Endothelial cell of umbilical vein (primary cell): ENCODE data around the gene BEST2. TPM values are rescaled to one million over a fixed set of nuclear protein-coding genes. Genes with fewer than 3 reads are reported as not detected.

Source experiments
- BruUV-seq: library from RNA; stranded (reverse); fragments of 400-500 nt; replicated peaks from 2 replicates; lab custom pipeline; 2021; lab: Mats Ljungman, UMichigan
- CTCF ChIA-PET: fragments of 300-600, 350-600 bp; sonication (Branson Sonifier 250); formaldehyde crosslinking; loops from one replicate; lab custom pipeline; 2021; ENCODE audit warnings: antibody characterized with exemption, inconsistent platforms; lab: Charles Lee
- POLR2A ChIA-PET: fragments of 300-600, 350-600 bp; sonication (Branson Sonifier 250); formaldehyde crosslinking; loops from one replicate; lab custom pipeline; 2021; ENCODE audit warnings: antibody characterized with exemption, inconsistent platforms; lab: Charles Lee
- DNase-seq: peaks from one replicate; pipeline ENCODE4 v3.0.0-alpha.2; 2011; ENCODE audit warnings: low read depth, low spot score
- FAIRE-seq: peaks from 2 replicates; lab custom pipeline; 2011; peaks lifted over from hg19 to GRCh38; lab: Jason Lieb, UNC
- H2AFZ ChIP-seq: 2 replicates; pipeline ENCODE4 v1.6.0; 2012; ENCODE audit warnings: low read depth, low read length, control low read depth, inconsistent platforms
- H3K27ac ChIP-seq: 2 replicates; pipeline ENCODE4 v1.5.1; 2011; ENCODE audit warnings: low read depth, mild to moderate bottlenecking, control low read depth, low read length, moderate library complexity; ENCODE audit not compliant: insufficient read depth
- H3K27me3 ChIP-seq, 2 experiments: 2 replicates each; pipeline versions ENCODE4 v1.6.0 to v1.6.1; 2011; ENCODE audit warnings: low read length in 2 of 2, mixed read lengths in 1 of 2; ENCODE audit not compliant: control insufficient read depth in 2 of 2, insufficient read depth in 2 of 2
- H3K36me3 ChIP-seq, 2 experiments: 2 replicates in 1 of 2; 3 replicates in 1 of 2; pipeline ENCODE4 v1.5.1; 2011; ENCODE audit warnings: low read length in 2 of 2, mild to moderate bottlenecking in 1 of 2, moderate library complexity in 1 of 2; ENCODE audit not compliant: control insufficient read depth in 2 of 2, insufficient read depth in 2 of 2; ENCODE audit errors: extremely low read depth in 1 of 2
- H3K4me1 ChIP-seq: 3 replicates; pipeline ENCODE4 v1.5.1; 2011; ENCODE audit warnings: mild to moderate bottlenecking, low read length; ENCODE audit not compliant: control insufficient read depth, insufficient read depth; ENCODE audit errors: extremely low read depth
- H3K4me2 ChIP-seq: 2 replicates; pipeline ENCODE4 v1.6.1; 2011; ENCODE audit warnings: low read length, control low read depth, mixed read lengths; ENCODE audit not compliant: insufficient read depth
- H3K4me3 ChIP-seq, 3 experiments: fragments of 200-600 bp in 1 of 3; sonication (generic), shearing (Covaris generic) in 1 of 3; replicated peaks in 1 of 3; 2 replicates each; pipeline ENCODE4 v1.5.1; 2011 to 2016; ENCODE audit warnings: control low read depth in 3 of 3, low read length in 3 of 3, mild to moderate bottlenecking in 2 of 3, inconsistent platforms in 1 of 3, low read depth in 1 of 3, moderate library complexity in 1 of 3; ENCODE audit not compliant: insufficient read depth in 1 of 3
- H3K79me2 ChIP-seq: 2 replicates; pipeline ENCODE4 v1.6.0; 2012; ENCODE audit warnings: low read length, inconsistent platforms; ENCODE audit not compliant: control insufficient read depth, insufficient read depth
- H3K9ac ChIP-seq: replicated peaks from 2 replicates; pipeline ENCODE3; 2011; ENCODE audit warnings: low read length, control low read depth; ENCODE audit not compliant: insufficient read depth; ENCODE audit errors: extremely low read depth
- H3K9me1 ChIP-seq: replicated peaks from 3 replicates; pipeline ENCODE4 v1.6.0; 2011; ENCODE audit warnings: mild to moderate bottlenecking, low read length; ENCODE audit not compliant: control insufficient read depth, insufficient read depth; ENCODE audit errors: extremely low read depth
- H3K9me3 ChIP-seq: replicated peaks from 2 replicates; pipeline ENCODE4 v1.5.1; 2012; ENCODE audit warnings: low read length, inconsistent platforms; ENCODE audit not compliant: control insufficient read depth, insufficient read depth
- H4K20me1 ChIP-seq: replicated peaks from 2 replicates; pipeline ENCODE3; 2011; ENCODE audit warnings: mild to moderate bottlenecking, low read length; ENCODE audit not compliant: control insufficient read depth, insufficient read depth; ENCODE audit errors: extremely low read depth
- EZH2 ChIP-seq: IDR thresholded peaks from 2 replicates; pipeline ENCODE4 v1.6.1; 2012; ENCODE audit warnings: borderline replicate concordance, low read depth, mild to moderate bottlenecking, moderate library complexity, low read length, inconsistent platforms; ENCODE audit not compliant: severe bottlenecking
- FOS ChIP-seq: IDR thresholded peaks from 2 replicates; pipeline ENCODE4 v1.6.1; 2011; ENCODE audit warnings: mild to moderate bottlenecking, low read length, moderate library complexity, borderline replicate concordance; ENCODE audit not compliant: insufficient read depth
- GATA2 ChIP-seq: IDR thresholded peaks from 2 replicates; pipeline ENCODE4 v1.7.0; 2011; ENCODE audit warnings: low read depth, mild to moderate bottlenecking, moderate library complexity, mixed read lengths, low read length; ENCODE audit not compliant: insufficient read length, insufficient read depth
- JUN ChIP-seq: IDR thresholded peaks from 2 replicates; pipeline ENCODE4 v1.6.1; 2011; ENCODE audit warnings: borderline replicate concordance, low read depth; ENCODE audit not compliant: insufficient read length, insufficient read depth
- MYC ChIP-seq: IDR thresholded peaks from one replicate; pipeline ENCODE4 v1.6.1; 2011; ENCODE audit warnings: mild to moderate bottlenecking, low read depth, low read length
- POLR2A ChIP-seq: IDR thresholded peaks from 2 replicates; pipeline ENCODE4 v1.6.1; 2012; ENCODE audit warnings: low read depth, mild to moderate bottlenecking, control low read depth, low read length
- POLR2AphosphoS5 ChIP-seq: IDR thresholded peaks from 2 replicates; pipeline ENCODE4 v1.6.1; 2012; ENCODE audit warnings: low read depth, mild to moderate bottlenecking, control low read depth, low read length, moderate library complexity; ENCODE audit not compliant: insufficient read depth
- dilution Hi-C: fragments of 300-500 bp; cut with MboI; formaldehyde crosslinking; loops from one replicate; pipeline ENCODE4 v1.15.0; 2019; ENCODE audit warnings: low sequenced_read_pairs; ENCODE audit not compliant: extremely low pct_ligation_motif_present
- intact Hi-C: fragments of 100-400 bp; cut with micrococcal nuclease; formaldehyde crosslinking; loops from one replicate; pipeline ENCODE4 v1.10.0; 2022
- polyA plus RNA-seq, 4 experiments: library from polyadenylated mRNA; depleted of rRNA in 3 of 4; stranded (reverse) in 3 of 4; unstranded in 1 of 4; fragments of >200 nt; gene quantifications; 2 replicates each; pipeline versions ENCODE4 v1.2.1 to v1.2.3, GENCODE V29; 2011 to 2012; ENCODE audit warnings: missing spikeins in 1 of 4
- total RNA-seq: library from RNA; stranded (reverse); gene quantifications from 2 replicates; pipeline ENCODE4 v1.2.3, GENCODE V29; 2021
- TF ChIP-seq, protein P1 (sequence below): IDR thresholded peaks from 2 replicates; pipeline ENCODE4 v1.6.1; 2011; ENCODE audit not compliant: insufficient read depth, insufficient read length
- TF ChIP-seq, protein P2 (sequence below), 2 donors: IDR thresholded peaks; 1 replicate in 1 of 2; 2 replicates in 1 of 2; pipeline ENCODE4 v1.5.1; 2011; ENCODE audit warnings: low read length in 2 of 2, mild to moderate bottlenecking in 2 of 2, moderate library complexity in 2 of 2, control low read depth in 1 of 2, inconsistent platforms in 1 of 2, low read depth in 1 of 2; ENCODE audit not compliant: insufficient read depth in 1 of 2; ENCODE audit errors: extremely low read depth in 1 of 2

The BEST2 gene
- total and polyA plus RNA-seq, 2 donors (not counting 3 experiments of a cell fraction or from before 2014, with no cell fraction given): not detected

DNA sequence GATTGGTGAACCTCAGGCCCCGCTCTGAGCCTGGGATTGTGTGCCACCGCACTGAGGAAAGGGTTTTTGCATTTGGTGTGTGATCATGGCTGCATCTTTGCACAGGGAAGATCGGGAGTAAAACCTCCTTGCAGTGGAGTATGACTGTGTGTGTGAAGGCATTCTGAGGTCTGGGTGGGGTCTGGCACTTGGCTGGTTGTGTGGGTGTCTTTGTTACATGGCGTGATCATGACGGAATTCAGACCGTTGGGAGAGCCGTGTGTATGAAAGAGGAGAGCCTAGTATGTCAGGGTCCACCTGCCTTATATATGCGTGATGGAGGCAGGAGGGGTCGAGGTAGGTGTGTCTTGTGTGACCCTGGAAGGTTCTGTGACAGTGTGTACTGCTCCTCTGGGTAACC, 740 bp upstream of the BEST2 start:
- Histone ChIP-seq H3K4me1 (peaks cover 2% of the 10 kb centered on the region), H3K9ac (no peak overlapping the region), H3K79me2 (no peaks in the 10 kb centered on the region), H3K36me3 (peaks cover 0 to 11% of the 10 kb centered on the region in 2 experiments), H3K4me2 (no peak overlapping the region), H3K9me1 (no peaks in the 10 kb centered on the region), H3K9me3 (no peaks in the 10 kb centered on the region), H2AFZ (no peak overlapping the region), H3K4me3 (no peak overlapping the region), H4K20me1 (no peaks in the 10 kb centered on the region), H3K27me3 (peaks cover 0 to 7% of the 10 kb centered on the region in 2 experiments), H3K27ac (no peak overlapping the region)
- ChIA-PET CTCF (interaction anchor here (2.7 kb wide), 1 partner anchor 10 kb away, joined by 14 read pairs; no protein-coding TSS in a partner anchor), POLR2A (no interaction called here)
- dilution Hi-C loops (no loop called here), intact Hi-C loops (no loop called here)
- DNase-seq: no peak
- TF ChIP-seq EZH2 (no peak), JUN (no peak), GATA2 (no peak), MYC (no peak), POLR2AphosphoS5 (no peak), FOS (no peak), POLR2A (no peak)
- TF ChIP-seq, protein P1, sequence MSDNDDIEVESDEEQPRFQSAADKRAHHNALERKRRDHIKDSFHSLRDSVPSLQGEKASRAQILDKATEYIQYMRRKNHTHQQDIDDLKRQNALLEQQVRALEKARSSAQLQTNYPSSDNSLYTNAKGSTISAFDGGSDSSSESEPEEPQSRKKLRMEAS: no peak
- TF ChIP-seq, protein P2, sequence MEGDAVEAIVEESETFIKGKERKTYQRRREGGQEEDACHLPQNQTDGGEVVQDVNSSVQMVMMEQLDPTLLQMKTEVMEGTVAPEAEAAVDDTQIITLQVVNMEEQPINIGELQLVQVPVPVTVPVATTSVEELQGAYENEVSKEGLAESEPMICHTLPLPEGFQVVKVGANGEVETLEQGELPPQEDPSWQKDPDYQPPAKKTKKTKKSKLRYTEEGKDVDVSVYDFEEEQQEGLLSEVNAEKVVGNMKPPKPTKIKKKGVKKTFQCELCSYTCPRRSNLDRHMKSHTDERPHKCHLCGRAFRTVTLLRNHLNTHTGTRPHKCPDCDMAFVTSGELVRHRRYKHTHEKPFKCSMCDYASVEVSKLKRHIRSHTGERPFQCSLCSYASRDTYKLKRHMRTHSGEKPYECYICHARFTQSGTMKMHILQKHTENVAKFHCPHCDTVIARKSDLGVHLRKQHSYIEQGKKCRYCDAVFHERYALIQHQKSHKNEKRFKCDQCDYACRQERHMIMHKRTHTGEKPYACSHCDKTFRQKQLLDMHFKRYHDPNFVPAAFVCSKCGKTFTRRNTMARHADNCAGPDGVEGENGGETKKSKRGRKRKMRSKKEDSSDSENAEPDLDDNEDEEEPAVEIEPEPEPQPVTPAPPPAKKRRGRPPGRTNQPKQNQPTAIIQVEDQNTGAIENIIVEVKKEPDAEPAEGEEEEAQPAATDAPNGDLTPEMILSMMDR (IDR thresholded peaks at IDR 0.05; ENCODE audit: extremely low read depth in 1 of 2, insufficient read depth in 1 of 2, low read depth in 1 of 2, low read length in 2 of 2): no peak
- BruUV-seq: no TSS peak
- FAIRE-seq: no peak
